GM19240 (cell line): ENCODE data around the gene IL11.
A peak's percentile ranks its signal among the peaks of the same experiment; 100 is the strongest.
"Not testable (repeated sequence)": the region's sequence is repeated elsewhere in the genome, so short reads cannot be mapped to it uniquely, and the experiment has no call there.

ENCODE experiments used
- DNase-seq: peaks from one replicate; pipeline ENCODE4 v3.0.0; 2011; ENCODE audit warnings: low spot score; ENCODE audit not compliant: insufficient read length

The IL11 gene

DNA sequence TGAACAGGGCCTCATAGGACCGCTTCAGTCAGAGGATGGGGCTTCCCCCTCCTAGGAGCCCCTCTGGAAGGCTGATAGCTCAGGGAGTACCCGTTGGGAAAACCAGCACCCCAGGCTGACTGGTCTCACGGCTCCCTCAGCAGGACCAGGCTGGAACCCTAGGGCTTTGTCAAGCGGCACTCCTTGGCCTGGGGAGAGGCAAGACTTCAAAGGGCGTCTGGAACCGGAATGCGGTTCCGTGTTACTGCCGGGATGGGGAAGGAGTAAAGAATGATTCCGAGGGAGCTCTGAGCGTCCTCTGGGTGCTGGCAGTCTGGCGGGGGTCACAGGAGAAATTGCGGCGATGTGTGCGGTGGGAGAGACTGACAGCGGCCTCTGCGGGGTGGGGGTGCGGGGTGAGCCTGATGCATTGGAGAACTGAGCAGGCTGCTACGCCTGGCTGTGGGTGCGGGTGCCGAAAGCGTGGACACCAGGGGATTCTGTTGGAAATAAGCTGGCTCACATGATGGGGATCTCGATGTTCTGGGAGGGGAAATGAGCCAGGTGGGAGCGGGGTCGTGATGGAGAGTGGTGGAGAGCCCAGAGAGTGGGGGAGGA lies 17.6 kb downstream of the IL11 start:
- DNase-seq, result no peak

DNA sequence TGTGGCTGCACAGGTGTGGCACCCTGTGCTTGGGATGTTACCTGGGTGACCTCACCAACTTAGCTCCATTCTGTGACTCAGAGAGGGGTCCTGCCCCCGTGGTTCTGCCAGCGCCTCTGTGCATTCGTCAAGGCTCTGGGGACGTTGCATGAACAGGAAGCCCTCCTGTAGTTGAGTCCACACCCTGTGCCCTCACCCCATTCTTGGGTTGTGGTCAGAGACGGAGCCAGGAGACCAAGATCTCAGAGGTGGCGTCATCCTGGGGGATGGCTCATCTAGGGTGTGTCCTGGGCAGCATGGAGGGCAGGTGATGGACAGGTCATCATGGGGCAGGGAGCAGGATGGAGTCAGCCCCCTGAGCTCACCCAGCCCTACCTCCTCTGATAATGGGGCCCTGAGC lies 18.2 kb downstream of the IL11 start:
- DNase-seq, result no peak

DNA sequence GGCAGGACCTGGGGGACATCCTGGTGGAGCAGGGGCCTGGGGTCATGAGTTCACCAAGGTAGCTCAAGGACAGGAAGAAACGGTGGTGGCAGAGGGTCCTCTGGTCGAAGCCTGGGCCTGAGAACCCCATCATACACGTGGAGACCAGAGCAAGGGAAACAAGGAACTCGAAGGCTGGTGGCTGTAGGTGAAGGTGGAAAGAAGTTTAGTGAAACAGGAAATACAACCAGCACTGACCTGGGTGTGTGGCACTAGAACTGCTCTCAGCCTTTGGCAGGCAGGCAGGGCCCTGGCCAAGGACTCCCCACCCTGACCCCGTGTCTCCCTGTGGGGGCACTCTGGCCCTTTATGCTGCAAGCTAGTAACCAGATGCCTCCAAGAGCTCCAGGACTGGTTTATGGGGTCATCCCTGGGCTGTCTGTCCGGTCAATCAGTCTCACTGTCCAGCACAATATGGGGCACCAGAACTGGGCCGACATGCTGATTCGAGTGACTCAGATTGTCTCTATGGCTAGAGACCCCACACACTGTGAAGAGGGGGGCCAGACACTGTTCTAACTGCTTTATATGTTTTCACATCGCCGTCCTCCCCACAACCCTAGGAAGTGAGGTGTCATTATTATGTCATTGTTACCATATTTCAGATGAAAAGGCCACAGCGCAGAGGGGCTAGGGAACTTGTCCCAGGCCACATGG lies 19.5 kb downstream of the IL11 start:
- DNase-seq, result no peak

- no peak for DNase-seq
Measured at GRCh38 chr19:55348317-55349034, 21.8 kb downstream of the IL11 start.

GRCh38 chr19:55347442-55348009 lies 22.7 kb downstream of the IL11 start:
- no peak for DNase-seq

- no peak for DNase-seq
Measured at GRCh38 chr19:55346725-55347441, 23.4 kb downstream of the IL11 start.

GRCh38 chr19:55345818-55346724 lies 24.2 kb downstream of the IL11 start:
- no peak for DNase-seq

DNA sequence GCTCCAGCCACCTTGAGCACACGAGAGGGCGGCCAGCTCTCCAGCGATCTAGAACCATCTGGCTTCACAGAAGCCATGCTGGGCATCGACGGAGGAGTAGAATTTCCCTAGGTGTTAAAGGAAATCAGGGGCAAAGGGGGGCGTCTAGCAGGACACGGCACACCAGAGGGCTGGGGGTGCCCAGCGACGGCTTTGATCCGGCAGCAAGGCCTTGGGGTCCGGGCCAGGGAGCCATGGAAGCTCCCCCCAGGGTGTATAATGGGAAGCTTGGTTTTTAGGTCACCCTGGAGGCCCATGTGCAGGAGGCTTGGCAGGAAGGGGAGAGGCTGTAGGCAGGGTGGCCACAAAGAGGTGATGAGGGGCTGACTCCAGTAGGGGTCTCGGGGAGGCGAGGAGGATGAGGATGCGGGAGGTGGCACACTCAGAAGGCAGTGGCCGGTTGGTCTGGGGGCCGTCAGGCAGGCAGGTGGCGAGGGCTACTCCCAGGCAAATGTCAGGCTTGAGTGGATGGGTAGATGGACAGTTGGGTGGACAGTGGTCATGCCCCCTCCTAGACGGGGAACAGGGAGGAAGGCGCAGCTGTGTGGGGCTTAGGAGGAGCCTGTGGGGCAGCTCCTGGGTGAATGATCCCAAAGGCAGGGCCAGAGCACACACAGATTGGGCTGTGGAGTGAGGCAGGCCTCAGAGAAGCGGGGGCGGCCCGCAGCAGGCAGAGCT lies 25.0 kb downstream of the IL11 start:
- no peak for DNase-seq

DNA sequence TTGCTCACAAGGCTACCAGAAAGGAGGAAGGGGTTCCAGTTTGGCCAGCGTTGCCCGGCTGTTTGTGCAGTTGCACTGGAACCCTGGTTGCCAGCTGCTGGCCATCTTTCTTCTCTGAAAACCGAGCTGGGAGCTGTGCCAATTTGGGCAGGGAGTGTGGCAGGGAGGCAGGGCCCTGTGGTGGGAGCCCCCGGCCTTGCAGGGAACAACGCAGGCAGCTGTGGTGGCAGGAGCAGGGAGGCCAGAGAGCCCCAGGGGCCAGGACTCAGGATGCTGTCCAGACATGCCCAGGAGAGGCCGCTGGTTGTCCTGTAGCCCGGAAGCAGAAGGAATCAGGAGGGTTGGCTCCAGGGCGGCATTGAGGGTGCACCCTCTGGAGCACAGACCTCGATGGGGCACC lies 25.8 kb downstream of the IL11 start:
- DNase-seq, result no peak

DNA sequence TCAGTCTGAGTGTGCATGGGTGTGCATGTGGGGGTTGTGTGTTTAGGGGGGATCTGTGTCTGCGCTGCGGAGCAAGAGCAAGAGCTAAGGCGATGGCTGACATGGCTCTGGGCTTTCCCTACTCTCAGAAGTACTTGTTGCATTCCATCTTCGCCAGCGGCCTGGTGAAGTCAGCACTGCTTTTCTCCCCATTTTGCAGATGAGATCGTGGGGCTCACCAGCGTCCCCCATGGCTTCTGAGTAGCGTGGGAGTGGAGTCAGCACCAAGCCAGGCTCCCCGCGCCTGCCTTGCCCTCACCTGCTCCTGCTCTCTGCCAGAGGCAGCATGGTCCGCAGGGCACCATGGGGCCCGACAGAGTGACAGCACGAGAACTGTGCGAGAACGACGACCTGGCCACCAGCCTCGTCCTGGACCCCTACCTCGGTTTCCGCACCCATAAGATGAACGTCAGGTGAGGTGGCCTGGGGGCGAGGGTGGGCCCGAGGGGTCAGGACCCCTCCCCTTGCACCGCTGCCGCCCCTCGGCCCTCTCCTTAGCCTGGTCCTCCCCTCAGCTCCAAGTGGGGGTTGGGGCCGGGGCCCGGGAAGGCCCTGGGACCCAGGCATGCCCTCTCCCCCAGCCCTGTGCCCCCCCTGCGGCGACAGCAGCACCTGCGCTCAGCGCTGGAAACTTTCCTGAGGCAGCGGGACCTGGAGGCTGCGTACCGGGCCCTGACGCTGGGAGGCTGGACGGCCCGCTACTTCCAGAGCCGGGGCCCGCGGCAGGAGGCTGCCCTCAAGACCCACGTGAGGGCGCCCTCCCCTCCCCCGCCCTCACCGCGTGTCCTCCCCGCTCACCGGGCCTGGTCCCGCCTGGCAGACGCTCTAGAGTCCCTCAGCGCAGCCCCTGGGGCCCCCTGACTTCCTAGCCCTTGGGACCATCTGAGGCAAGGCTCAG lies 28.4 kb downstream of the IL11 start:
- no peak for DNase-seq

- peak; percentile 93 for DNase-seq
Measured at GRCh38 chr19:55341171-55341588, 29.1 kb downstream of the IL11 start.

DNA sequence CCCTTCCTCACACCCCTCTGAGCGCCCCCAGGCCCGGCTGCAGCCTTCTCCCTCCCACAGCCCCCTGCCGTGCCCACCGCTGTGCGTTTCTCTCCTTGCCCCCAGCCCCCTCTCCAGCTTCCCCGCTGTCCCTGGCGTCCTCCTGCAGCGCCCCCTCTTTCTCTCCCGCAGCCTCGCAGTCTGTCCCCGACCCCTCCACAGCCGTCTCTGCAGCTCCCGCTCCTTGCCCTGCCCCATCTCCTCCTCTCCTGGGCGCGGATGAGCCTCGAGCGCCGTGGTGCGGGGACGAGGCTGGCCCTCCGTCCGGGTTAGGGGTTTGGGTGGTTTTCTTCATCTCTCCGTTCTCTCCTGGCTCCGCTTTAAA lies 29.5 kb downstream of the IL11 start:
- no peak for DNase-seq

DNA sequence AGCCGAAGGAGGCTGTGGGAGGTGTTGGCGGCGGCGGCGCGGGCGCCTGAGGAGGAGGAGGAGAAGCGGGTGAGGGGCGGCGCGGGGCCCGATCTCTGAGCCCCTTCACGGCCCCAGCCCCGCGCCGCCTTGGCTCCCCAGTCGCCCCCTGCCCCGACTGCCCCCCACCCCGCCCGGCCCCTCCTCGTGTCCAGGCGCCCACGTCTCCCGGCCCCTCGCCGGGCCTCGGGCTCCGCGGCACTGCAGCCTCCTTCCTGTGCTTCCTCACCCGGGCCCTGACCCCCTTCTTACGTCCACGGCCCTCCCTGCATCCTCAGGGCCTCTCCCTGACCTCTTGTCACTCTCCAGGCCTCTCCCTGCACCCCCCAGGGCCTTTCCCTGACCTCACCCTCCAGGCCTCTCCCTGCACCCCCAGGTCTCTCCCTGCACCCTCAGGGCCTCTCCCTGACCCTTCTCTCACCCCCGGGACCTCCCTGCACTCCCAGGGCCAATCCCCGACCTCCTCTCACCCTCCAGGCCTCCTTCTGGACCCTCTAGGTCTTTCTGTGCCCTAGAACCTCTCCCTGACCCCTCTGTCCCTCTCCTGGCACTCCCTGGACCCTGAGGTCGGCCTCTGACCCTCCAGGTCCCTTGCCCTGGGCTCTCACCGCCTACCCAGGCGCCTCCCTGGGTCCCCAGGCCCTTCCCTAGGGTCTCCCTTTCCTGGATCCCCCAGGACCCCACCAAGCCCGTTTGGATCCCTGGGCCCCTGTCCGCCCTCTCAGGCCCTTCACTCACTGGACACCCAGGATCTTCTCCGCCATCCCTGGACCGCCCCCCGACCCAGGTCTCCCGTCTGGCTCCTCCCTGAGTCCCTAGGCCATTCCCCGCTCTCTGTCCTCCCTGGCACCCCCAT lies 30.1 kb downstream of the IL11 start:
- no peak for DNase-seq

DNA sequence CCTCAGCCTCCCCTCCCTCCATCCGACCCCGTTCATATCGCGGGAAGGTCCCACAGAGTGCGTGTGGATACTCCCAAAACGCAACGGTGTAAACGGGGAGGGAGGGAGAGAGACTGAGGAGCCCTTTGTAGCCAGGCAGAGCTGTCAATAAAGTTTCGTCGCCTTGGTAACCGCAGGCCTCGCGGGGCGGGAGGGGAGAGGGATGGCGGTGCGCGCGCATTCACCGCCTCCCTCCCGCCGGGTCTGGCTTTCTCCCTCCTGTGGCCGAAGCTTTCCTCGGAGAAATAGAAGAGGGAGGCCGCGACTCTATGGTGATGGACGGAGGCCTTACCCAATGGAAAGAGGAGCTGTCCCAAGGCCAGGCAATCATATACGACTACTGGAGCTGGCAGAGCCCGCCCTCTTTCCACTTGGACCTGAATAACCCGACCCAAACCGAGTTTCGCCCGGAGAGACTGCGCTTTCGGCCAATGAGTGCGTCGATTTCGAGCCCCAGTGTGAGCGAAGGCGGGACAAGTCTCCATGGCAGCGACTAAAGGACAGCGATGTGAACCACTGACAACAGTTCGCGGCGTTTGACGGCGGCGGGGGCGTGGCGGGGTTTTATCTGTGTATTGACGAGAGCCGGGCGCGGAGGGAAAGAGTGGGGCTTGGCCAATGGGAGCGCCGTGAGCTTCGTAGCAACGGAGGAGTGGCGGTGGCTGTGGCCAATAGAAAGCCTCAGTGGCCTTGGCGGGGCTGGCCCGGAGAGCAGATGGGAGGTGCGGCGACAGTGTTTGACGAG lies 31.0 kb downstream of the IL11 start, which contains the start of gene KMT5C:
Gene KMT5C, plus strand, starts transcription at position 772 of the 784 bp plus-strand sequence. CDS start 2,061 bp downstream, outside the sequence.
- DNase-seq, result peak; percentile 99

GRCh38 chr19:55336101-55336500 lies 34.2 kb downstream of the IL11 start:
- DNase-seq, result no peak

DNA sequence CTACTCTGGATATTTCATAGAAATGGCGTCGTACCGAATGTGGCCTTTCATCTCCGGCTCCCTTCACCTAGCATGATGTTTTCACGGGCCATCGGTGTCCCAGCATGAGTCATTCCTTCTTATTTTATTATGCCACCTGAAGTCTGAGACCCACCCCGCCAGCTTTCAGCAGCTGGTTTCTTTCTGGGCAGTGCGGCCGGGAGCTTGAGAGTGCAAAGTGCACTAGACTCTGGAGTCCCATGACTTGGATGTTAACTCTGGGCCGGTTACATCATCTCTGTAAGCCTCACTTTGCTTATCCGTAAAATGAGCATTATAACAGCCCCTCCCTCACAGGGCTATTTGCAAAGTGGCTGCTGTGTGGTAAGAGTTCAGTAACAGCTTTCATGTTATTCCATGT lies 36.4 kb downstream of the IL11 start:
- no peak for DNase-seq

- not testable (repeated sequence) for DNase-seq
Measured at GRCh38 chr19:55329791-55330190, 40.5 kb downstream of the IL11 start.
